Gastrocnemius medialis (tissue), 4 donors: ENCODE data around the gene JAKMIP1. TPM values are rescaled to one million over a fixed set of nuclear protein-coding genes. Genes with fewer than 3 reads are reported as not detected.

Source experiments
- ATAC-seq, 2 donors: fragments of 150-250 bp; one replicate each; pipeline ENCODE4 v1.9.1; 2016
- DNase-seq, 2 donors: peaks; one replicate each; pipeline ENCODE4 v3.0.0-alpha.2; 2019
- H3K27ac ChIP-seq, 4 donors: fragments of 200-600 bp; sonication (generic); 1 replicate in 1 of 4; 2 replicates in 3 of 4; pipeline ENCODE4 v1.5.1; 2016 to 2018; ENCODE audit warnings: mild to moderate bottlenecking in 2 of 4, moderate library complexity in 1 of 4
- H3K27me3 ChIP-seq, 3 donors: fragments of 200-600 bp; sonication (generic) in 2 of 3; 1 replicate in 1 of 3; 2 replicates in 2 of 3; pipeline versions ENCODE4 v1.5.1 to v1.6.0; 2016 to 2019; ENCODE audit warnings: mild to moderate bottlenecking in 1 of 3, moderate library complexity in 1 of 3
- H3K36me3 ChIP-seq, 2 donors: fragments of 200-600 bp; sonication (generic) in 1 of 2; one replicate each; pipeline ENCODE4 v1.5.1; 2017 to 2018
- H3K4me1 ChIP-seq, 2 donors: fragments of 200-600 bp; sonication (generic) in 1 of 2; one replicate each; pipeline ENCODE4 v1.5.1; 2016 to 2017; ENCODE audit warnings: mild to moderate bottlenecking in 2 of 2
- H3K4me3 ChIP-seq, 4 donors: fragments of 200-600 bp; sonication (generic) in 3 of 4; 1 replicate in 1 of 4; 2 replicates in 3 of 4; pipeline ENCODE4 v1.5.1; 2016 to 2019; ENCODE audit warnings: mild to moderate bottlenecking in 2 of 4
- H3K9me3 ChIP-seq, 3 donors: fragments of 200-600 bp; sonication (generic) in 2 of 3; 1 replicate in 1 of 3; 2 replicates in 2 of 3; pipeline ENCODE4 v1.5.1; 2016 to 2019
- CTCF ChIP-seq, 5 experiments: fragments of 450-650 bp in 3 of 5; fragments of 200-600 bp in 2 of 5; sonication (generic) in 2 of 5; IDR thresholded peaks in 4 of 5; conservative IDR thresholded peaks in 1 of 5; 1 replicate in 4 of 5; 2 replicates in 1 of 5; pipeline ENCODE4 v1.5.1; 2016 to 2019; ENCODE audit warnings: antibody characterized with exemption in 5 of 5, mild to moderate bottlenecking in 3 of 5, moderate library complexity in 3 of 5
- POLR2A ChIP-seq, 2 donors: fragments of 450-650 bp; IDR thresholded peaks; one replicate each; pipeline ENCODE4 v1.6.1; 2017; ENCODE audit warnings: antibody characterized with exemption in 2 of 2, mild to moderate bottlenecking in 2 of 2, moderate library complexity in 2 of 2
- in situ Hi-C, 4 donors: fragments of 200-750 bp; cut with MboI; loops; one replicate each; pipeline versions ENCODE4 v1.15.0 to v1.8.0; 2017; ENCODE audit warnings: low sequenced_read_pairs in 4 of 4
- intact Hi-C: fragments of 100-400 bp; cut with DNase I; formaldehyde crosslinking; loops from one replicate; pipeline ENCODE4 v1.15.1; 2023; ENCODE audit warnings: low total_unique reads
- total RNA-seq, 4 donors: library from RNA; depleted of rRNA; stranded (reverse); fragments of >200 nt; gene quantifications; one replicate each; pipeline versions ENCODE4 v1.1.0 to v1.2.3, GENCODE V29; 2016

The JAKMIP1 gene
- total RNA-seq, 4 donors from 2014 or later, result 0.62 TPM; not detected in 3

GRCh38 chr4:6128221-6128850 is 72.0 kb downstream of the JAKMIP1 start:
- in situ Hi-C loops (no loop called here), intact Hi-C loops (no loop called here)
- TF ChIP-seq CTCF (IDR thresholded peaks at IDR 0.05 in 4 of 5, conservative IDR thresholded peaks at IDR 0.05 in 1 of 5) (no peak), POLR2A (IDR thresholded peaks at IDR 0.05) (no peak)
- no peak for DNase-seq
- Histone ChIP-seq H3K4me3 (no peak overlapping the region), H3K9me3 (no peaks in the 10 kb centered on the region), H3K27me3 (no peaks in the 10 kb centered on the region), H3K36me3 (no peaks in the 10 kb centered on the region), H3K4me1 (no peaks in the 10 kb centered on the region), H3K27ac (no peak overlapping the region)
- ATAC-seq, result no peak

- Histone ChIP-seq H3K36me3 (no peaks in the 10 kb centered on the region), H3K4me1 (no peaks in the 10 kb centered on the region), H3K27me3 (no peaks in the 10 kb centered on the region), H3K27ac (no peak overlapping the region), H3K4me3 (no peak overlapping the region), H3K9me3 (no peaks in the 10 kb centered on the region)
- TF ChIP-seq POLR2A (IDR thresholded peaks at IDR 0.05) (no peak), CTCF (IDR thresholded peaks at IDR 0.05 in 4 of 5, conservative IDR thresholded peaks at IDR 0.05 in 1 of 5) (no peak)
- intact Hi-C loops (no loop called here), in situ Hi-C loops (no loop called here)
- ATAC-seq (no peak), DNase-seq (no peak)
Measured at GRCh38 chr4:6126971-6127745, 73.2 kb downstream of the JAKMIP1 start.

GRCh38 chr4:6125103-6125651 is 75.2 kb downstream of the JAKMIP1 start:
- intact Hi-C loops (no loop called here), in situ Hi-C loops (no loop called here)
- Histone ChIP-seq H3K36me3 (no peaks in the 10 kb centered on the region), H3K27ac (no peak overlapping the region), H3K9me3 (no peaks in the 10 kb centered on the region), H3K4me3 (no peak overlapping the region), H3K4me1 (no peaks in the 10 kb centered on the region), H3K27me3 (no peaks in the 10 kb centered on the region)
- no peak for TF ChIP-seq CTCF (IDR thresholded peaks at IDR 0.05 in 4 of 5, conservative IDR thresholded peaks at IDR 0.05 in 1 of 5)
- TF ChIP-seq POLR2A (IDR thresholded peaks at IDR 0.05), result no peak
- no peak for DNase-seq
- ATAC-seq, result no peak

GRCh38 chr4:6124386-6125102 is 75.8 kb downstream of the JAKMIP1 start:
- H3K36me3 ChIP-seq, result no peaks in the 10 kb centered on the region
- no peak for TF ChIP-seq CTCF (IDR thresholded peaks at IDR 0.05 in 4 of 5, conservative IDR thresholded peaks at IDR 0.05 in 1 of 5)
- no peak for TF ChIP-seq POLR2A (IDR thresholded peaks at IDR 0.05)
- no peaks in the 10 kb centered on the region for H3K9me3 ChIP-seq
- intact Hi-C loops, result no loop called here
- ATAC-seq, result no peak
- in situ Hi-C loops, result no loop called here
- no peak for DNase-seq
- H3K27me3 ChIP-seq, result no peaks in the 10 kb centered on the region
- no peak overlapping the region for H3K4me3 ChIP-seq
- H3K27ac ChIP-seq, result no peak overlapping the region
- no peaks in the 10 kb centered on the region for H3K4me1 ChIP-seq
